IPS-20b (cell line): ENCODE results near the gene HIGD2B.
"Not testable (repeated sequence)": the region's sequence is repeated elsewhere in the genome, so short reads cannot be mapped to it uniquely, and the experiment has no call there.

Experiments used
- H3K27ac ChIP-seq: one replicate; pipeline ENCODE4 v1.5.1; 2013; ENCODE audit warnings: low read length
- H3K27me3 ChIP-seq: 2 replicates; pipeline ENCODE4 v1.6.1; 2013; ENCODE audit warnings: mild to moderate bottlenecking, low read length, inconsistent platforms; ENCODE audit not compliant: insufficient read depth
- H3K36me3 ChIP-seq: 2 replicates; pipeline ENCODE4 v1.6.1; 2013; ENCODE audit warnings: low read depth, mild to moderate bottlenecking, inconsistent platforms, low read length, moderate library complexity; ENCODE audit not compliant: insufficient read depth
- H3K4me1 ChIP-seq: 2 replicates; pipeline ENCODE4 v1.6.1; 2013; ENCODE audit warnings: mild to moderate bottlenecking, control low read depth, inconsistent platforms, low read length, moderate library complexity; ENCODE audit not compliant: insufficient read depth
- H3K4me3 ChIP-seq: 2 replicates; pipeline ENCODE4 v1.5.1; 2013; ENCODE audit warnings: mild to moderate bottlenecking, low read length, inconsistent platforms
- H3K9ac ChIP-seq: 2 replicates; pipeline ENCODE4 v1.6.1; 2013; ENCODE audit warnings: low read depth, mild to moderate bottlenecking, inconsistent platforms, low read length, moderate library complexity
- H3K9me3 ChIP-seq: 2 replicates; pipeline ENCODE4 v1.6.1; 2013; ENCODE audit warnings: mild to moderate bottlenecking, low read depth, low read length, inconsistent platforms; ENCODE audit not compliant: insufficient read depth

Gene HIGD2B

GRCh38 chr15:72670656-72671352 lies 15.2 kb downstream of the HIGD2B start:
- Histone ChIP-seq H3K4me3 (peak overlapping the region; percentile 67), H3K4me1 (peaks cover 19% of the 10 kb centered on the region; the same call in 1 of the 2 replicates), H3K9ac (0 out of 2 replicates have a peak overlapping the region, but pooled peaks have one; percentile 16)
- H3K9me3 ChIP-seq, H3K27me3 ChIP-seq, H3K36me3 ChIP-seq, H3K27ac ChIP-seq: not testable (repeated sequence)

- not testable (repeated sequence) for H3K27ac ChIP-seq, H3K36me3 ChIP-seq
Measured at GRCh38 chr15:72669803-72670202, 16.2 kb downstream of the HIGD2B start.

GRCh38 chr15:72665706-72666105 lies 20.3 kb downstream of the HIGD2B start:
- not testable (repeated sequence) for H3K4me1 ChIP-seq, H3K9ac ChIP-seq, H3K4me3 ChIP-seq, H3K36me3 ChIP-seq, H3K27me3 ChIP-seq, H3K27ac ChIP-seq, H3K9me3 ChIP-seq

More at GRCh38 chr15:72669803-72670202, 16.2 kb downstream of the HIGD2B start:
- H3K4me1 ChIP-seq: peaks cover 19% of the 10 kb centered on the region; the same call in 1 of the 2 replicates
- H3K4me3 ChIP-seq, H3K9ac ChIP-seq, H3K9me3 ChIP-seq, H3K27me3 ChIP-seq: not testable (repeated sequence)

- not testable (repeated sequence) for H3K36me3 ChIP-seq, H3K4me1 ChIP-seq, H3K4me3 ChIP-seq, H3K27me3 ChIP-seq, H3K9ac ChIP-seq, H3K27ac ChIP-seq, H3K9me3 ChIP-seq
Measured at GRCh38 chr15:72663931-72664330, 22.1 kb downstream of the HIGD2B start.

- H3K9ac ChIP-seq, H3K4me1 ChIP-seq, H3K27ac ChIP-seq, H3K4me3 ChIP-seq, H3K36me3 ChIP-seq, H3K27me3 ChIP-seq, H3K9me3 ChIP-seq: not testable (repeated sequence)
Measured at GRCh38 chr15:72661081-72661480, 24.9 kb downstream of the HIGD2B start.

GRCh38 chr15:72656014-72656413 lies 30.0 kb downstream of the HIGD2B start:
- not testable (repeated sequence) for H3K36me3 ChIP-seq, H3K4me1 ChIP-seq, H3K9ac ChIP-seq, H3K27ac ChIP-seq, H3K27me3 ChIP-seq, H3K9me3 ChIP-seq, H3K4me3 ChIP-seq

GRCh38 chr15:72654397-72654796 lies 31.6 kb downstream of the HIGD2B start, which contains the start of gene GOLGA6B:
TSS of gene GOLGA6B (plus strand) at chr15:72654697. CDS start at chr15:72654738, 41 bp downstream.
- H3K27me3 ChIP-seq, H3K9ac ChIP-seq, H3K9me3 ChIP-seq, H3K4me3 ChIP-seq, H3K36me3 ChIP-seq, H3K27ac ChIP-seq, H3K4me1 ChIP-seq: not testable (repeated sequence)

GRCh38 chr15:72648631-72649253 lies 37.2 kb downstream of the HIGD2B start:
- H3K27ac ChIP-seq, H3K36me3 ChIP-seq, H3K9me3 ChIP-seq, H3K9ac ChIP-seq, H3K4me3 ChIP-seq, H3K27me3 ChIP-seq, H3K4me1 ChIP-seq: not testable (repeated sequence)

GRCh38 chr15:72642271-72642670 lies 43.7 kb downstream of the HIGD2B start:
- H3K4me1 ChIP-seq, H3K36me3 ChIP-seq, H3K9me3 ChIP-seq, H3K27ac ChIP-seq, H3K9ac ChIP-seq, H3K4me3 ChIP-seq, H3K27me3 ChIP-seq: not testable (repeated sequence)

GRCh38 chr15:72639759-72640483 lies 46.1 kb downstream of the HIGD2B start:
- not testable (repeated sequence) for H3K4me1 ChIP-seq, H3K27ac ChIP-seq, H3K9ac ChIP-seq, H3K27me3 ChIP-seq, H3K9me3 ChIP-seq, H3K4me3 ChIP-seq, H3K36me3 ChIP-seq

GRCh38 chr15:72636519-72637282 lies 49.3 kb downstream of the HIGD2B start:
- H3K9ac ChIP-seq, H3K4me1 ChIP-seq, H3K27me3 ChIP-seq, H3K27ac ChIP-seq, H3K9me3 ChIP-seq, H3K36me3 ChIP-seq: not testable (repeated sequence)
- peak overlapping the region; percentile 49; the same call in 1 of the 2 replicates for H3K4me3 ChIP-seq
